GM19395 (cell line): ENCODE measurements around the gene SPEM2.

Source experiments
- ATAC-seq: cut with Tn5 transposase; IDR thresholded peaks from one replicate; pipeline ENCODE4 v1.9.1; 2021; ENCODE audit warnings: mild to moderate bottlenecking, moderate library complexity; ENCODE audit not compliant: unreplicated experiment

Gene SPEM2

GRCh38 chr17:7419819-7420610 is 5.4 kb upstream of the SPEM2 start, which contains the start of gene SPEM1:
Gene SPEM1 (plus strand): TSS chr17:7420324. CDS start chr17:7420385, 61 bp downstream.
- no peak for ATAC-seq

- ATAC-seq = no peak
Measured at GRCh38 chr17:7421186-7421585, 4.2 kb upstream of the SPEM2 start.

GRCh38 chr17:7423679-7424078 is 1.7 kb upstream of the SPEM2 start:
- no peak for ATAC-seq

DNA sequence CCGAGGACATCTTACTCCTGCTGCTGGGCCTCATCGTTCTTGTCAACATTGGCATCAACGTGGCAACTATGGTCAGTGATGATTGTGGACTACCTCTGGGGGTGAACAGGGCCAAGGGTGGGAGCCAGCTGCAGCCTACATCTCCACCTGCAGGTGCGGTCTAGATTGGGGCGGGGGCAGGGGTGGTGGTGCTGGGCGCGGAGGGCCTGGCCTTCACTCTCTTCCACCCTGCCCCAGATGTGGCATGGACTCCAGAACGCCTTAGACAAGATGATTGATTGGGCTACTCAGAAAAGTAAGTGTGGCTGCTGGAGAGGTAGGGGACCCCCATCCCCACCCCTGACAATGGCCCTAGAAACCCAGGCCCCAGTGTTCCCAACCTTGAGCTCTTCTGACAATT is 340 bp downstream of the SPEM2 start:
- ATAC-seq = no peak

DNA sequence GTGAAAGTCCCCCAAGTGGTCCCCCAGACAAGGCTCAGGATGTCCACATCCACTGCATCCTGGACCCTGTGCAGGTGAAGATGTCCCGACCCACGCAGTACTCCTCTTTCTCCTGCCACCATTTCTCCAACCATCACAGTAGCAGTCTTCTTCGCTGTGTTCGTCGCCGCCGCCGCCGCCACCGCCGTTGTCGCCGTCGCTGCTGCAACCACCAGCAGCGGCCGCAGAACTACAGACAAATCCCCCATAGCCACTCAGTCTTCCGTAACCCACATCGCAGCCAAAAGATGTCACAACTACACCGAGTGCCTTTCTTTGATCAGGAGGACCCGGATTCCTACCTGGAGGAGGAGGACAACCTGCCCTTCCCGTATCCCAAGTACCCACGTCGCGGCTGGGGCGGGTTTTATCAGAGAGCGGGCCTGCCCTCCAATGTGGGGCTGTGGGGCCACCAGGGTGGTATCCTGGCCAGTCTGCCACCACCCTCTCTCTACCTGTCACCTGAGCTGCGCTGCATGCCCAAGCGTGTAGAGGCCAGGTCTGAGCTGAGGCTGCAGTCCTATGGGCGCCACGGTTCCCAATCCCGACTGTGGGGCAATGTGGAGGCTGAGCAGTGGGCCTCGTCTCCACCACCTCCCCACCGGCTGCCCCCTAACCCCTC is 917 bp downstream of the SPEM2 start:
- ATAC-seq = no peak

DNA sequence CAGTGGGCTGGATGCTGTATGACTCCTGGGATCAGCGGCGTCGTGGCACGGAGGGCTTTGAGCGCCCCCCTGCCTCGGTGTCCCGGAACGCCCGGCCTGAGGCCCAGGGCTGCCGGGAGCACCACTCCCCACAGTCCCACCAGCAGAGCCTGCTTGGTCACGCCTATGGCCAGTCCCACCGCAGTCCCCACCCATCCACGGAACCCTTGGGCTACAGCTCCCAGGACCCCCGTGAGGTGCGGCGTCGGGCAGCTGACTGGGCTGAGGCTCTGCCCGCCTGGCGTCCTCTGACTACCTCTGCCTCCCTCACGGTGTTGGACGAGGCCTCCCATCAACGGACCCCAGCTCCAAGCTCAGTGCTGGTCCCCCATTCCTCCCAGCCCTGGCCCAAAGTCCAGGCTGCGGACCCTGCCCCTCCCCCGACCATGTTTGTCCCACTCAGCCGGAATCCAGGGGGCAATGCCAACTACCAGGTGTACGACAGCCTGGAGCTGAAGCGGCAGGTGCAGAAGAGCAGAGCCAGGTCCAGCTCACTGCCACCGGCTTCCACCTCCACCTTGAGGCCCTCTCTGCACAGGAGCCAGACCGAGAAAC is 1.6 kb downstream of the SPEM2 start:
- ATAC-seq = no peak

DNA sequence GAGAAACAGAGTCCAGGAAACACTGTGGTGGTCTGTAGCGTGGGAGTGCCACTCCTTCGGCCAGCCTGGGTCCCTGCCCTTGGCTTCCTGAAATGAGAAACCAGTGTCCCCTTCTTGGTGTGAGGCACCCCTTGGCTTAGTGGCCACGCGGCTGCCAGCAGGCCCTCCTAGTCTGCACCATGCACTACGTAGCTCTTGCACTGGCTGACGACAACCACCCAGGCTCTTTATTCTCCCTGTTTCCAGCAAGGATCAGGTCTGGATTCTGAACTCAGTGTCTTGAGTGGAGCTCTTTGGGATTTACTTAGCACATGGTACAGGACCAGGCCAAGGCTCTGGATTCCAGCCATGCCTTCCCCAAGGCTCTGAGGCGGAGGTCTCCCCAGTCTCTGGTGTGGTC is 2.1 kb downstream of the SPEM2 start:
- no peak for ATAC-seq

DNA sequence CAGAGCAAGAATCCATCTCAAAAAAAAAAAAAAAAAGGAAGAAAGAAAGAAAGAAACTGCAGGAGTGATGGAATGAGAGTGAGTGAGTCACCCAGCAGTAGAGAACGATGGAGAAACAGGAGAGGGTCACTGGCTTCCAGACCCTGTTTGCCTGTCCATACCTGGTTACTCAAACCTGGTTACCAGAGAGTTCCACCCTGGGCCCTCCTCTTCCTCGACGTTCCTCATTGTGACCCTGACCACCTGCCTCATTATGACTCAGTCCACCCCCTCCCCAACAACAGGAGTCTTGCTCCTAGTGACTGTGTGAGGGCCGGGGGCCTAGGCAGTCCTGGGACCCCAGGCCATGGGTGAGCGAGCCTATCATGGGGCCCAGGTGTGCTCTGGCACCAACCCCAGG is 3.1 kb downstream of the SPEM2 start, which contains the start of gene SPEM3:
Gene SPEM3 (plus strand): TSS at position 301 of the 400 bp plus-strand sequence. CDS start 46 bp downstream, at position 347.
- ATAC-seq = no peak

GRCh38 chr17:7429722-7430121 is 4.3 kb downstream of the SPEM2 start:
- no peak for ATAC-seq

DNA sequence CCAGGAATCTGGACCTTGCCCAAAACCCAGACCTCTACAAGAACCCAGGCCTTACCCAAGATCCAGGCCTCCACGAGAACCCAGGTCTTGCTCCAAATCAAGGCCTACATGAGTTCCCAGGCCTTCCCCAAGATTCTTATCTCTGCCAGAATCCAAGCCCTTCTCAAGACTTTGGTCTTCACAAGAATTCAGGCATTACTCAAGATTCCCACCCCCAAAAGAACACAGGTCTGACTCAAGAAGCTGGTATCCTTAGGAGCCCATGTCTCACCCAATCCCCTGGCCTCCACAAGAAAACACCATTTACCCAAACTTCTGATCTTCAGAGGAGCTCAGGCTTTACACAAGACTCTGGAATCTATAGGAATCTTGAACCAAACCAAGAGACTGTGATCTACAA is 5.8 kb downstream of the SPEM2 start:
- ATAC-seq = no peak

DNA sequence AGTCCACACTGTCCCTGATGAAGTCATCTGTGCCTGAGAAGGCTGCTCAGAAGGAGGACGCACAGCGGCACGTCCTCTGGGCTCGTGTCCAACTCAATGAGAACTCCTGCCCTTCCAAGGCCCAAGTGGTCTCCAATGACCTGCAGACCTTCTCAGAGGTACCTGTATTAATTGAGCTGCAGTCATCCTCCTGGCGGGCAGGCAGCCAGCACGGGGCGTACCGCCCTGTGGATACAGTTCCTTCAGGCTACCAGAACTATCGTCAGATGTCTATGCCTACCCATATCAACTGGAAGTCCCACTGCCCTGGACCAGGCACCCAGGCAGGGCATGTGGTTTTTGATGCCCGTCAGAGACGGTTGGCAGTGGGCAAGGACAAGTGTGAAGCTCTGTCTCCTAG is 6.9 kb downstream of the SPEM2 start:
- no peak for ATAC-seq

DNA sequence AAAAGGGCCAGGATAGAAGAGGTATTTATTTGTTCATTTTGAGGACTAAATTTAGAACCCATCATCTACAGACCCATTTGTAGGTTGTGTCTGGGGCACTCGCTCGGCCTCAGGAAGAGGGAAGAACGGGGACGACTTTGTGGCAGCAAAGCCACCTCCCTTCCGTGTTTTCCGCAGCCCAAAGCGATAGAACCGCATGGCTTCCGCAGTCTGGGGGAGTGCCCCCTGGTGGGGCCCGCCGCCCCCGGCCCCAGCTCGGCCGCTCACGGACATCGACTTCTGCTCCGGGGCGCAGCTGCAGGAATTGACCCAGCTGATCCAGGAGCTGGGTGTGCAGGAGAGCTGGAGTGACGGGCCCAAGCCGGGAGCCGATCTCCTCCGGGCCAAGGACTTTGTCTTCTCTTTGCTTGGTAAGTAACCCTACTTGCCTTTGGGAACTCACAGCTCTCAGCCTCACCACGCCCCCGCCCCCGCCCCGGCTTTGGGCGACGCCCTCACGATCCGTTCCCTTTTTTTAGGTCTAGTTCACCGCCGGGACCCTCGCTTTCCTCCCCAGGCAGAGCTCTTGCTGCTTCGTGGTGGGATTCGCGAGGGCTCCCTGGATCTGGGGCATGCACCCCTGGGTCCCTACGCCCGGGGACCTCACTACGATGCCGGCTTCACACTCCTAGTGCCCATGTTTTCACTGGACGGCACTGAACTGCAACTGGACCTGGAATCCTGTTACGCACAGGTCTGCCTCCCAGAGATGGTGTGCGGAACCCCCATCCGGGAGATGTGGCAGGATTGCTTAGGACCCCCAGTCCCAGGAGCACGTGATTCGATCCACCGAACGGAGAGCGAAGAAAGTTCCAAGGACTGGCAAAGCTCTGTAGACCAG is 10.5 kb downstream of the SPEM2 start:
- peak; percentile 14 for ATAC-seq

DNA sequence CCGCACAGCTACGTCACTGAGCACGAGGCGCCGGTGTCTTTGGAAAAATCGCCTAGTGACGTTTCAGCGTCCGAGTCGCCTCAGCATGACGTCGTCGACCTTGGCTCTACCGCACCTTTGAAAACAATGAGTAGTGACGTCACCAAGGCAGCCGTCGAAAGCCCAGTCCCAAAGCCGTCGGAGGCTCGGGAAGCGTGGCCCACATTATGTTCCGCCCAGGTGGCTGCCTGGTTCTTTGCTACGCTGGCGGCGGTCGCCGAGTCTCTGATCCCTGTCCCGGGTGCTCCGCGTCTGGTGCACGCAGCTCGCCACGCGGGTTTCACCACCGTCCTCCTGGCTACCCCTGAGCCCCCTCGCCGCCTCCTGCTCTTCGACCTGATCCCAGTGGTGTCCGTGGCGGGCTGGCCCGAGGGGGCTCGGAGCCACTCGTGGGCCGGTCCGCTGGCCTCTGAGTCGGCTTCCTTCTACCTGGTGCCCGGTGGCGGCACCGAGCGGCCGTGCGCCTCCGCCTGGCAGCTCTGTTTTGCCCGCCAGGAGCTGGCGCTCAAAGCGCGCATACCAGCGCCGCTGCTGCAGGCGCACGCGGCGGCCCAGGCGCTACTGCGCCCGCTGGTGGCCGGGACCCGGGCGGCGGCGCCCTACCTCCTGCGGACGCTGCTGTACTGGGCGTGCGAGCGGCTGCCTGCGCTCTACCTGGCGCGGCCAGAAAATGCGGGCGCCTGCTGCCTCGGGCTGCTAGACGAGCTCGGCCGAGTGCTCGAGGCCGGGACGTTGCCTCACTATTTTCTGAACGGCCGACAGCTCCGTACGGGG is 11.3 kb downstream of the SPEM2 start:
- ATAC-seq = no peak

DNA sequence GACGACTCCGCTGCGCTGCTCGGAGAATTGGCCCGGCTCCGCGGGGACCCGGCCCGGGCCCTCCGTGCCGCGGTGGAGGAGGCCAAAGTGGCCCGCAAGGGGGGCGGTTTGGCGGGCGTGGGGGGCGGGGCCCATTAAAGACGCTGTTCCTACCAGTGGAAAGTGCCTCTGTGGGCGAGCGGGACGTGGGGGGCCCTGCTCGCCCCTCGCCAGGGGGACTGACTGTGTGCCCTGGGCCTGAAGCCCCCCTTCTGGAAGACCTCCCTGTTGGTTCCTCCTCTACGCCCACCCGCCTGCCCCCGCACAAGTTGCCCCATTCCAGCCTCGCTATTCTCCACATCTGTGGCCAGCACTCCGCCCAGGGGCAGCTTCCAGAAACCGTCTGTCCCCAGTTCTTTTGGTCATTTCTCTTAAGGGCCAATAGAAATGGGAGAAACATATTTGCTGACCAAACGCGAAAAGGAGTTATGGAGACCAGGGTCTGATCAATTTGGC is 12.0 kb downstream of the SPEM2 start:
- no peak for ATAC-seq

- ATAC-seq = no peak
Measured at GRCh38 chr17:7437950-7438614, 12.7 kb downstream of the SPEM2 start.

- no peak for ATAC-seq
Measured at GRCh38 chr17:7438656-7439460, 13.4 kb downstream of the SPEM2 start.

DNA sequence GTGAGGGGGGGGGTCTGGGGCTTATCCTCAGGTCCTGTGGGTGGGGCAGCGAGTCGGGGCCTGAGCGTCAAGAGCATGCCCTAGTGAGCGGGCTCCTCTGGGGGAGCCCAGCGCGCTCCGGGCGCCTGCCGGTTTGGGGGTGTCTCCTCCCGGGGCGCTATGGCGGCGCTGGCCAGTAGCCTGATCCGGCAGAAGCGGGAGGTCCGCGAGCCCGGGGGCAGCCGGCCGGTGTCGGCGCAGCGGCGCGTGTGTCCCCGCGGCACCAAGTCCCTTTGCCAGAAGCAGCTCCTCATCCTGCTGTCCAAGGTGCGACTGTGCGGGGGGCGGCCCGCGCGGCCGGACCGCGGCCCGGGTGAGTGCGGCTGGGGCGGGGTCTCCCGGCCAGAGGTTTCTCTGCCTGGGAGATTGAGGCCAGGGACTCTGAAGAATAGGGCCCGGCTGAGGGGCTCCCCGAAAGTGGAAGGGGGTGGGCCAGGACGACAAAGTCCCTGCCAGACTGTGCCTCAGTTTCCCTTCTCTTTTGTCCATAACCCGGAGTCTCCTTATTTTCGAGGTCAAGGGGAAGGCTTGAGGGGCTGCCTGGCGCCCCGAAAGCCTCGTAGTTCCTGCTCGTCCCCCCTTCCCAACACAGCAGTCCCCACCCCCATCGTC is 14.2 kb downstream of the SPEM2 start, which contains the start of gene FGF11:
Gene FGF11 (plus strand): TSS at position 51 of the 651 bp plus-strand sequence. CDS start 109 bp downstream, at position 160.
- no peak for ATAC-seq
